Neutrophil (primary cell): ENCODE results near the gene ZDHHC14.

Source experiments
- H3K27ac ChIP-seq: fragments of 200-600 bp; sonication (generic); 2 replicates; pipeline ENCODE4 v1.5.1; 2016; ENCODE audit warnings: mild to moderate bottlenecking, moderate library complexity
- H3K27me3 ChIP-seq: fragments of 200-600 bp; sonication (generic); 2 replicates; pipeline ENCODE4 v1.6.0; 2016; ENCODE audit warnings: mild to moderate bottlenecking
- H3K36me3 ChIP-seq: fragments of 200-600 bp; sonication (generic); 2 replicates; pipeline ENCODE4 v1.5.1; 2017
- H3K4me1 ChIP-seq, 2 experiments: fragments of 200-600 bp in 1 of 2; sonication (generic) in 1 of 2; 1 replicate in 1 of 2; 2 replicates in 1 of 2; pipeline versions ENCODE4 v1.5.1 to v1.6.1; 2013 to 2016; ENCODE audit warnings: low read depth in 1 of 2, low read length in 1 of 2, mild to moderate bottlenecking in 1 of 2, moderate library complexity in 1 of 2; ENCODE audit not compliant: control insufficient read depth in 1 of 2, insufficient read depth in 1 of 2
- H3K4me3 ChIP-seq, 2 experiments: fragments of 200-600 bp in 1 of 2; sonication (generic) in 1 of 2; 1 replicate in 1 of 2; 2 replicates in 1 of 2; pipeline ENCODE4 v1.5.1; 2013 to 2016; ENCODE audit warnings: low read depth in 1 of 2, low read length in 1 of 2, mild to moderate bottlenecking in 1 of 2, moderate library complexity in 1 of 2
- H3K9me3 ChIP-seq: fragments of 200-600 bp; sonication (generic); 2 replicates; pipeline ENCODE4 v1.5.1; 2016
- TF ChIP-seq, protein P1 (sequence below): fragments of 200-600 bp; sonication (generic); IDR thresholded peaks from 2 replicates; pipeline ENCODE4 v1.5.1; 2016; ENCODE audit warnings: antibody characterized with exemption

Gene ZDHHC14

GRCh38 chr6:157541618-157542413 lies 160.8 kb downstream of the ZDHHC14 start:
- Histone ChIP-seq H3K4me3 (no peak overlapping the region), H3K4me1 (peaks cover 7 to 20% of the 10 kb centered on the region in 2 experiments), H3K27ac (no peak overlapping the region), H3K9me3 (no peaks in the 10 kb centered on the region), H3K36me3 (no peaks in the 10 kb centered on the region), H3K27me3 (no peaks in the 10 kb centered on the region)
- TF ChIP-seq, protein P1, sequence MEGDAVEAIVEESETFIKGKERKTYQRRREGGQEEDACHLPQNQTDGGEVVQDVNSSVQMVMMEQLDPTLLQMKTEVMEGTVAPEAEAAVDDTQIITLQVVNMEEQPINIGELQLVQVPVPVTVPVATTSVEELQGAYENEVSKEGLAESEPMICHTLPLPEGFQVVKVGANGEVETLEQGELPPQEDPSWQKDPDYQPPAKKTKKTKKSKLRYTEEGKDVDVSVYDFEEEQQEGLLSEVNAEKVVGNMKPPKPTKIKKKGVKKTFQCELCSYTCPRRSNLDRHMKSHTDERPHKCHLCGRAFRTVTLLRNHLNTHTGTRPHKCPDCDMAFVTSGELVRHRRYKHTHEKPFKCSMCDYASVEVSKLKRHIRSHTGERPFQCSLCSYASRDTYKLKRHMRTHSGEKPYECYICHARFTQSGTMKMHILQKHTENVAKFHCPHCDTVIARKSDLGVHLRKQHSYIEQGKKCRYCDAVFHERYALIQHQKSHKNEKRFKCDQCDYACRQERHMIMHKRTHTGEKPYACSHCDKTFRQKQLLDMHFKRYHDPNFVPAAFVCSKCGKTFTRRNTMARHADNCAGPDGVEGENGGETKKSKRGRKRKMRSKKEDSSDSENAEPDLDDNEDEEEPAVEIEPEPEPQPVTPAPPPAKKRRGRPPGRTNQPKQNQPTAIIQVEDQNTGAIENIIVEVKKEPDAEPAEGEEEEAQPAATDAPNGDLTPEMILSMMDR = no peak

GRCh38 chr6:157542414-157543160 lies 161.6 kb downstream of the ZDHHC14 start:
- TF ChIP-seq, protein P1 = no peak
- H3K27me3 ChIP-seq = no peaks in the 10 kb centered on the region
- H3K4me1 ChIP-seq = peaks cover 7 to 20% of the 10 kb centered on the region in 2 experiments
- no peaks in the 10 kb centered on the region for H3K9me3 ChIP-seq
- no peak overlapping the region for H3K4me3 ChIP-seq
- H3K27ac ChIP-seq = no peak overlapping the region
- no peaks in the 10 kb centered on the region for H3K36me3 ChIP-seq

- Histone ChIP-seq H3K9me3 (no peaks in the 10 kb centered on the region), H3K4me1 (peaks cover 3 to 5% of the 10 kb centered on the region in 2 experiments), H3K36me3 (no peaks in the 10 kb centered on the region), H3K4me3 (no peak overlapping the region), H3K27me3 (no peaks in the 10 kb centered on the region), H3K27ac (no peak overlapping the region)
- TF ChIP-seq, protein P1 = no peak
These were observed 165.3 kb downstream of the ZDHHC14 start for GRCh38 chr6:157546321-157546720.

DNA sequence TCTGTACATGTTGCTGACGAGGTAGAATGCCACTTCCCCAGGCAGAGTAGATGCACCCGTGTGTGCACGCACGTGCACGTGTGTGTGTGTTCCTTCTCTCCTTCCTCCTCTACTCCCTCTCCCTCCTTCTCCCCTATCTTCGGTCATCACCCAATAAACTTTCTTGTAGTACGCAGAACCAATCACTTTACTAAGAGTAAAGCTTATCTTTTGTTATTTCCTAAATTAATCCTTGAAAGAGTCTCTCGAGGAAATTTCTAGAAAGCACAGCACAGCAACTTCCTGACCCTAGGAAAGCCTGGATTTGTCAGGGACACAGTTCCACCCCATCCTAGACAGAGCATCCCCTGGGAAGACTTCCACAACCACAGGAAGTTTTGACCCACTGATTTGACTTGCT lies 166.1 kb downstream of the ZDHHC14 start:
- no peaks in the 10 kb centered on the region for H3K36me3 ChIP-seq

DNA sequence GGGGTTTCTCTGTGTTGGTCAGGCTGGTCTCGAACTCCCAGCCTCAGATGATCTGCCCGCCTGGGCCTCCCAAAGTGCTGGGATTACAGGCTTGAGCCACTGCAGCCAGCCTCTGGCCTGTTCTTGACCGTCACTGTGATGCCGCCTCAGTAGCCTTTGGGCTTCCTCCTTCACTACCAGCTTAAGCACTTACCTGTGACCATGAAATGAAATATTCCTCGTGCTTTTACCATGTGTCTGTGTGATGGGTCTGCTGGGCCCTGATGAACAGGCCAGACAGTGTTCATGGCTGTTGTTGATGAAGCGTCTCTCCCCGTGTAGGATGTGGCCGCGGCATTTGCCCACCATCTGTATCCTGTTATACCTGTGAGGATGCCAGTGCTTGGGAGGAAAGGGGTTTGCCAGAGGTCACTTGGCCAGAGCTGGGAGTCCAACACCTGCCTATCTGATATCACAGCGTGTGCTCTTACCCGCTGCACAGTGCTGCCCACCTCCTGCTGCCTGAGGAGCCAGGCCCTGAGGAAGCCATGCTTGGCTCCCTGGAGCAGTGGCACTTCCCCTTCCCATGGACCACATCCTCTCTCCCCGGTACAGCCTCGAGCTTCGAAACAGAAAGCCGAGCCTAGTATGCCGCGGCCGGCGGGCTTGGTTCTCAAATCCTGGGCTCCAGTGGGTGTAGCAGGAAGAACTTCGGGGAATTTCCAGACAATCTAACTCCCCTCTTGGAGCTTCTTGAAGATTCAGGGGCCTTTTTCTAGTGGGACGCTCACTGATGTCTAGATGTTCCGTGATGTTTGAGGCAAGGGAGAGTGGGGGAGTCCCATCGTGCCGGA lies 167.9 kb downstream of the ZDHHC14 start:
- Histone ChIP-seq H3K36me3 (no peaks in the 10 kb centered on the region), H3K9me3 (no peaks in the 10 kb centered on the region), H3K27me3 (no peaks in the 10 kb centered on the region), H3K4me3 (no peak overlapping the region), H3K27ac (no peak overlapping the region), H3K4me1 (peaks cover 3 to 5% of the 10 kb centered on the region in 2 experiments)
- TF ChIP-seq, protein P1 = no peak

More for the DNA sequence above, 166.1 kb downstream of the ZDHHC14 start:
- H3K4me1 ChIP-seq = peaks cover 3 to 5% of the 10 kb centered on the region in 2 experiments
- no peak overlapping the region for H3K4me3 ChIP-seq
- H3K9me3 ChIP-seq = no peaks in the 10 kb centered on the region
- H3K27me3 ChIP-seq = no peaks in the 10 kb centered on the region
- TF ChIP-seq, protein P1 = no peak
- no peak overlapping the region for H3K27ac ChIP-seq
